Measurements from ENCODE around the gene TMEM106C. TPM values are rescaled to one million over a fixed set of nuclear protein-coding genes. Genes with fewer than 3 reads are reported as not detected.

The TMEM106C gene
- polyA plus RNA-seq, 3 donors = 8.7 to 9.7 (median 9.0) TPM

DNA sequence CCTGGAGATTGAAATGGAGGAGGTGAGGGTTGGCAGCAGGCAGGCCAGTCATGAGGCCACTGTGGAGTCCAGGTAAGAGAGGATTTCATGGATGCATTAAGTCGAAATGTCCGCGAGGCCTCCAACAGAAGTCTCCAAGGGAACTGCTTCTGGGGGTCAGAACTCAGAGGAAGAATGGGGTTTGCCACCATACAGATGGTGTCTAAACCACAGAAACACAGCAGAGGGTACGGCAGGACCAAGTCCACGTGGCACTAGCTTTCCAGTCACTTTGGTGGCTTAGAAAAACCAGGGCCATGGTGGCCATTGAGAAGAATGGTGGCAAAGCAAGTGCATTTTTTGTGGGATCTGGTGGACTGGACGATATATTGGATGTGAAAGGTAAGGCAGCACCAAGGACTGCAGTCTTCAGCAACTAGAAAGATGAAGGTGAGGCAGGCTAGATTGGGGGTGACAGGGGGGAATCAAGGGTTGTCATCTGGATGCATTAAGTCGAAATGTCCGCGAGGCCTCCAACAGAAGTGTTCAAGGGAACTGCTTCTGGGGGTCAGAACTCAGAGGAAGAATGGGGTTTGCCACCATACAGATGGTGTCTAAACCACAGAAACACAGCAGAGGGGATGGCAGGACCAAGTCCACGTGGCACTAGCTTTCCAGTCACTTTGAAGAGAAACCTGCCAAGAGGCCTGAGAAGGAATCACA is 22.5 kb upstream of the TMEM106C start:
- H3K4me2 ChIP-seq (replicated peaks; ENCODE audit: extremely low read depth, low read length, poor library complexity, severe bottlenecking) = no peak overlapping the region
- Mint-ChIP-seq H3K4me1 (peaks cover 5% of the 10 kb centered on the region), H3K4me3 (peak overlapping the region in 1 of 2 donors; percentile 16), H3K9me3 (no peaks in the 10 kb centered on the region), H3K27me3 (ENCODE audit: low read depth in 3 of 3) (peaks cover 20 to 23% (median 23%) of the 10 kb centered on the region in 3 donors), H3K36me3 (no peaks in the 10 kb centered on the region), H3K27ac (peak overlapping the region in 1 of 7 donors; percentile 36)
- no peaks in the 10 kb centered on the region for H3K4me1 ChIP-seq (ENCODE audit: control insufficient read depth in 1 of 2, insufficient read depth in 2 of 2, low read length in 2 of 2)
- intact Hi-C loops (cut with micrococcal nuclease) = loop anchor here in 1 of 2 donors (10.0 kb wide), 1 partner anchor 226 kb away; no protein-coding TSS in a partner anchor
- H3K27ac ChIP-seq (ENCODE audit: low read depth in 1 of 2, low read length in 2 of 2) = no peak overlapping the region
- no peaks in the 10 kb centered on the region for H3K79me2 ChIP-seq (ENCODE audit: insufficient read depth, low read length)
- no peaks in the 10 kb centered on the region for H4K20me1 ChIP-seq (ENCODE audit: insufficient read depth, low read length)
- no peak overlapping the region for H3K9ac ChIP-seq (ENCODE audit: insufficient read depth, low read length, poor library complexity, severe bottlenecking)
- no peak for DNase-seq
- 69% methylated on average over 10 of the region's 10 CpGs for WGBS (ENCODE audit: insufficient coverage)
- no peaks in the 10 kb centered on the region for H3K36me3 ChIP-seq (replicated peaks in 1 of 2; ENCODE audit: control insufficient read depth in 1 of 2, insufficient read depth in 2 of 2, low read length in 2 of 2)
- H2AFZ ChIP-seq (ENCODE audit: insufficient read depth, low read depth, low read length, poor library complexity, severe bottlenecking) = no peak overlapping the region
- H3K27me3 ChIP-seq (ENCODE audit: control insufficient read depth in 2 of 2, insufficient read depth in 2 of 2, low read length in 2 of 2) = peaks cover 0 to 14% of the 10 kb centered on the region in 2 donors
- H3K4me3 ChIP-seq (replicated peaks in 1 of 3; ENCODE audit: low read depth in 2 of 3, low read length in 3 of 3) = no peak overlapping the region
- TF ChIP-seq CTCF (IDR thresholded peaks at IDR 0.05) = no peak
- H3K9me3 ChIP-seq (replicated peaks in 1 of 2; ENCODE audit: control insufficient read depth in 1 of 2, insufficient read depth in 1 of 2, low read length in 2 of 2) = no peaks in the 10 kb centered on the region

DNA sequence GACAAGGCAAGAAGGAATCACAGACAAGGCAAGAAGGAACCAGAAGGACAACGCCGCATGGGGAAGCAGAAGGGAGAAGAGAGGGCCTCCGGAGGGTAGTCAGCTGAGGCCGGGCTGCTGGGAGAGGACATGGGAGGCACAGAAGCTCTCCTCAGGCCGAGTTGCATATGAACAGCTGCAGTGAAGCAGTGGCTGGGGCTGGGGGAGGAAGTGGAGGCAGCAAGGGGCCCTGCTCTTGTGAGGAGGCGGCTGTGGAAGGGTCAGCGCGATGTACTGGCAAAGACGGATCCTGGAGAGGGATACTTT is 22.0 kb upstream of the TMEM106C start:
- TF ChIP-seq CTCF (IDR thresholded peaks at IDR 0.05) = no peak
- DNase-seq = no peak
- no peaks in the 10 kb centered on the region for H3K36me3 ChIP-seq (replicated peaks in 1 of 2; ENCODE audit: control insufficient read depth in 1 of 2, insufficient read depth in 2 of 2, low read length in 2 of 2)
- no peak overlapping the region for H2AFZ ChIP-seq (ENCODE audit: insufficient read depth, low read depth, low read length, poor library complexity, severe bottlenecking)
- H3K4me3 ChIP-seq (replicated peaks in 1 of 3; ENCODE audit: low read depth in 2 of 3, low read length in 3 of 3) = no peak overlapping the region
- Mint-ChIP-seq H3K4me3 (no peak overlapping the region), H3K4me1 (peaks cover 8% of the 10 kb centered on the region), H3K27me3 (ENCODE audit: low read depth in 3 of 3) (peaks cover 20 to 25% (median 21%) of the 10 kb centered on the region in 3 donors), H3K27ac (no peak overlapping the region), H3K36me3 (no peaks in the 10 kb centered on the region), H3K9me3 (no peaks in the 10 kb centered on the region)
- intact Hi-C loops (cut with micrococcal nuclease) = loop anchor here in 1 of 2 donors (10.0 kb wide), 1 partner anchor 227 kb away; no protein-coding TSS in a partner anchor
- H4K20me1 ChIP-seq (ENCODE audit: insufficient read depth, low read length) = no peaks in the 10 kb centered on the region
- H3K4me2 ChIP-seq (replicated peaks; ENCODE audit: extremely low read depth, low read length, poor library complexity, severe bottlenecking) = no peak overlapping the region
- H3K27me3 ChIP-seq (ENCODE audit: control insufficient read depth in 2 of 2, insufficient read depth in 2 of 2, low read length in 2 of 2) = peaks cover 0 to 14% of the 10 kb centered on the region in 2 donors
- H3K79me2 ChIP-seq (ENCODE audit: insufficient read depth, low read length) = no peaks in the 10 kb centered on the region
- peaks cover 2 to 3% of the 10 kb centered on the region in 2 donors for H3K4me1 ChIP-seq (ENCODE audit: control insufficient read depth in 1 of 2, insufficient read depth in 2 of 2, low read length in 2 of 2)
- no peak overlapping the region for H3K27ac ChIP-seq (ENCODE audit: low read depth in 1 of 2, low read length in 2 of 2)
- H3K9ac ChIP-seq (ENCODE audit: insufficient read depth, low read length, poor library complexity, severe bottlenecking) = no peak overlapping the region
- 38% methylated on average over 8 of the region's 9 CpGs for WGBS (ENCODE audit: insufficient coverage)
- H3K9me3 ChIP-seq (replicated peaks in 1 of 2; ENCODE audit: control insufficient read depth in 1 of 2, insufficient read depth in 1 of 2, low read length in 2 of 2) = no peaks in the 10 kb centered on the region
